ENCODE data around the gene GFOD1.

DNA sequence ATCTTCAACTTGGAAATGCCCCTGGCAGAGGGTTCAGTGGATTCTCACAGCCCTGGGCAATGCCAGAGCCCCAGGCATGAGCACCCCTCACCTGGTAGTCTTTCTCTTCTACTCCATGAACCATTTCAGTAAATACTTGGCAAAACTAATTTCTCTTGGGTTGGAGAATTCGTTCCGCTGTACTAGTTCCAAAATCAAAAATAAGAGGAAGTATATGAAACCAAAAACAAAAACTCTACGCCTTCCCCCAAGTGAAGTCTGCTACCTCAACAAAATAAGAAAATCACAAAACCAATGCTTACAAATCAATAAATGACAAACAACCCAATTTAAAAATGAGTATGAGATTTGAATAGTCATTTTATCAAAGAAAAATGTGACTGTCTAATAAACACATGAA lies 12.6 kb downstream of the GFOD1 start:
- TF ChIP-seq, protein P1, sequence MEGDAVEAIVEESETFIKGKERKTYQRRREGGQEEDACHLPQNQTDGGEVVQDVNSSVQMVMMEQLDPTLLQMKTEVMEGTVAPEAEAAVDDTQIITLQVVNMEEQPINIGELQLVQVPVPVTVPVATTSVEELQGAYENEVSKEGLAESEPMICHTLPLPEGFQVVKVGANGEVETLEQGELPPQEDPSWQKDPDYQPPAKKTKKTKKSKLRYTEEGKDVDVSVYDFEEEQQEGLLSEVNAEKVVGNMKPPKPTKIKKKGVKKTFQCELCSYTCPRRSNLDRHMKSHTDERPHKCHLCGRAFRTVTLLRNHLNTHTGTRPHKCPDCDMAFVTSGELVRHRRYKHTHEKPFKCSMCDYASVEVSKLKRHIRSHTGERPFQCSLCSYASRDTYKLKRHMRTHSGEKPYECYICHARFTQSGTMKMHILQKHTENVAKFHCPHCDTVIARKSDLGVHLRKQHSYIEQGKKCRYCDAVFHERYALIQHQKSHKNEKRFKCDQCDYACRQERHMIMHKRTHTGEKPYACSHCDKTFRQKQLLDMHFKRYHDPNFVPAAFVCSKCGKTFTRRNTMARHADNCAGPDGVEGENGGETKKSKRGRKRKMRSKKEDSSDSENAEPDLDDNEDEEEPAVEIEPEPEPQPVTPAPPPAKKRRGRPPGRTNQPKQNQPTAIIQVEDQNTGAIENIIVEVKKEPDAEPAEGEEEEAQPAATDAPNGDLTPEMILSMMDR (IDR thresholded peaks at IDR 0.05; ENCODE audit: poor library complexity, severe bottlenecking) = no peak
- TF ChIP-seq EP300 (conservative IDR thresholded peaks at IDR 0.05; ENCODE audit: poor library complexity, severe bottlenecking) = no peak
- TF ChIP-seq POLR2AphosphoS5 (IDR thresholded peaks at IDR 0.05) = no peak
- no peak for TF ChIP-seq MXI1 (conservative IDR thresholded peaks at IDR 0.05; ENCODE audit: poor library complexity, severe bottlenecking)
- no peak for TF ChIP-seq EZH2 (IDR thresholded peaks at IDR 0.05; ENCODE audit: borderline replicate concordance, insufficient read depth, low read length, poor library complexity, severe bottlenecking)
- no peak for TF ChIP-seq RAD21 (conservative IDR thresholded peaks at IDR 0.05)
- TF ChIP-seq TAF1 (IDR thresholded peaks at IDR 0.05; ENCODE audit: low read depth) = no peak
- no peak for TF ChIP-seq SMC3 (conservative IDR thresholded peaks at IDR 0.05; ENCODE audit: poor library complexity)
- TF ChIP-seq, protein P2, sequence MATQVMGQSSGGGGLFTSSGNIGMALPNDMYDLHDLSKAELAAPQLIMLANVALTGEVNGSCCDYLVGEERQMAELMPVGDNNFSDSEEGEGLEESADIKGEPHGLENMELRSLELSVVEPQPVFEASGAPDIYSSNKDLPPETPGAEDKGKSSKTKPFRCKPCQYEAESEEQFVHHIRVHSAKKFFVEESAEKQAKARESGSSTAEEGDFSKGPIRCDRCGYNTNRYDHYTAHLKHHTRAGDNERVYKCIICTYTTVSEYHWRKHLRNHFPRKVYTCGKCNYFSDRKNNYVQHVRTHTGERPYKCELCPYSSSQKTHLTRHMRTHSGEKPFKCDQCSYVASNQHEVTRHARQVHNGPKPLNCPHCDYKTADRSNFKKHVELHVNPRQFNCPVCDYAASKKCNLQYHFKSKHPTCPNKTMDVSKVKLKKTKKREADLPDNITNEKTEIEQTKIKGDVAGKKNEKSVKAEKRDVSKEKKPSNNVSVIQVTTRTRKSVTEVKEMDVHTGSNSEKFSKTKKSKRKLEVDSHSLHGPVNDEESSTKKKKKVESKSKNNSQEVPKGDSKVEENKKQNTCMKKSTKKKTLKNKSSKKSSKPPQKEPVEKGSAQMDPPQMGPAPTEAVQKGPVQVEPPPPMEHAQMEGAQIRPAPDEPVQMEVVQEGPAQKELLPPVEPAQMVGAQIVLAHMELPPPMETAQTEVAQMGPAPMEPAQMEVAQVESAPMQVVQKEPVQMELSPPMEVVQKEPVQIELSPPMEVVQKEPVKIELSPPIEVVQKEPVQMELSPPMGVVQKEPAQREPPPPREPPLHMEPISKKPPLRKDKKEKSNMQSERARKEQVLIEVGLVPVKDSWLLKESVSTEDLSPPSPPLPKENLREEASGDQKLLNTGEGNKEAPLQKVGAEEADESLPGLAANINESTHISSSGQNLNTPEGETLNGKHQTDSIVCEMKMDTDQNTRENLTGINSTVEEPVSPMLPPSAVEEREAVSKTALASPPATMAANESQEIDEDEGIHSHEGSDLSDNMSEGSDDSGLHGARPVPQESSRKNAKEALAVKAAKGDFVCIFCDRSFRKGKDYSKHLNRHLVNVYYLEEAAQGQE (IDR thresholded peaks at IDR 0.05; ENCODE audit: borderline replicate concordance) = no peak
